ENCODE measurements around the gene FBXL3. TPM values are rescaled to one million over a fixed set of nuclear protein-coding genes. Genes with fewer than 3 reads are reported as not detected.

Gene FBXL3
- polyA plus RNA-seq, 3 donors, result 14.7 to 20.0 (median 19.0) TPM

- Histone ChIP-seq H3K9ac (ENCODE audit: insufficient read depth, low read length, poor library complexity, severe bottlenecking) (no peak overlapping the region), H3K4me3 (replicated peaks in 1 of 3; ENCODE audit: low read depth in 2 of 3, low read length in 3 of 3) (no peak overlapping the region), H2AFZ (ENCODE audit: insufficient read depth, low read depth, low read length, poor library complexity, severe bottlenecking) (peak overlapping the region; percentile 52), H3K79me2 (ENCODE audit: insufficient read depth, low read length) (no peaks in the 10 kb centered on the region), H3K4me1 (ENCODE audit: control insufficient read depth in 1 of 2, insufficient read depth in 2 of 2, low read length in 2 of 2) (no peaks in the 10 kb centered on the region), H3K27ac (ENCODE audit: low read depth in 1 of 2, low read length in 2 of 2) (no peak overlapping the region), H3K36me3 (replicated peaks in 1 of 2; ENCODE audit: control insufficient read depth in 1 of 2, insufficient read depth in 2 of 2, low read length in 2 of 2) (no peaks in the 10 kb centered on the region), H3K4me2 (replicated peaks; ENCODE audit: extremely low read depth, low read length, poor library complexity, severe bottlenecking) (no peak overlapping the region), H3K9me3 (replicated peaks in 1 of 2; ENCODE audit: control insufficient read depth in 1 of 2, insufficient read depth in 1 of 2, low read length in 2 of 2) (no peaks in the 10 kb centered on the region), H4K20me1 (ENCODE audit: insufficient read depth, low read length) (no peaks in the 10 kb centered on the region), H3K27me3 (ENCODE audit: control insufficient read depth in 2 of 2, insufficient read depth in 2 of 2, low read length in 2 of 2) (peaks cover 2 to 4% of the 10 kb centered on the region in 2 donors)
- Mint-ChIP-seq H3K27ac (no peak overlapping the region), H3K4me3 (peak overlapping the region; percentile 4 to 59), H3K36me3 (no peaks in the 10 kb centered on the region), H3K4me1 (peaks cover 12% of the 10 kb centered on the region), H3K9me3 (peaks cover 0 to 4% (median 0%) of the 10 kb centered on the region in 7 donors), H3K27me3 (ENCODE audit: low read depth in 3 of 3) (peaks cover 8 to 19% (median 12%) of the 10 kb centered on the region in 3 donors)
- intact Hi-C loops (cut with micrococcal nuclease), result no loop called here
- DNase-seq, result peak in 1 of 3 donors; percentile 19
- 20% methylated on average over 11 of the region's 19 CpGs for WGBS (ENCODE audit: insufficient coverage)
- no peak for TF ChIP-seq CTCF (IDR thresholded peaks at IDR 0.05)
These were observed 54.8 kb downstream of the FBXL3 start for GRCh38 chr13:76971851-76972829.

GRCh38 chr13:76971215-76971614 is 55.7 kb downstream of the FBXL3 start:
- no peaks in the 10 kb centered on the region for H3K9me3 ChIP-seq (replicated peaks in 1 of 2; ENCODE audit: control insufficient read depth in 1 of 2, insufficient read depth in 1 of 2, low read length in 2 of 2)
- no peaks in the 10 kb centered on the region for H3K36me3 ChIP-seq (replicated peaks in 1 of 2; ENCODE audit: control insufficient read depth in 1 of 2, insufficient read depth in 2 of 2, low read length in 2 of 2)
- no peak overlapping the region for H3K4me3 ChIP-seq (replicated peaks in 1 of 3; ENCODE audit: low read depth in 2 of 3, low read length in 3 of 3)
- no peak overlapping the region for H3K9ac ChIP-seq (ENCODE audit: insufficient read depth, low read length, poor library complexity, severe bottlenecking)
- no peaks in the 10 kb centered on the region for H4K20me1 ChIP-seq (ENCODE audit: insufficient read depth, low read length)
- TF ChIP-seq CTCF (IDR thresholded peaks at IDR 0.05), result no peak
- no peak overlapping the region for H3K27ac Mint-ChIP-seq
- H3K79me2 ChIP-seq (ENCODE audit: insufficient read depth, low read length), result no peaks in the 10 kb centered on the region
- no peaks in the 10 kb centered on the region for H3K4me1 ChIP-seq (ENCODE audit: control insufficient read depth in 1 of 2, insufficient read depth in 2 of 2, low read length in 2 of 2)
- intact Hi-C loops (cut with micrococcal nuclease), result no loop called here
- peaks cover 10% of the 10 kb centered on the region for H3K4me1 Mint-ChIP-seq
- no peak overlapping the region for H3K4me2 ChIP-seq (replicated peaks; ENCODE audit: extremely low read depth, low read length, poor library complexity, severe bottlenecking)
- H3K36me3 Mint-ChIP-seq, result no peaks in the 10 kb centered on the region
- H3K9me3 Mint-ChIP-seq, result peaks cover 0 to 2% (median 0%) of the 10 kb centered on the region in 7 donors
- H3K27me3 ChIP-seq (ENCODE audit: control insufficient read depth in 2 of 2, insufficient read depth in 2 of 2, low read length in 2 of 2), result peaks cover 1 to 4% of the 10 kb centered on the region in 2 donors
- WGBS (ENCODE audit: insufficient coverage), result 100% methylated on average over 1 of the region's 3 CpGs
- no peak overlapping the region for H3K4me3 Mint-ChIP-seq
- peaks cover 5 to 12% (median 7%) of the 10 kb centered on the region in 3 donors for H3K27me3 Mint-ChIP-seq (ENCODE audit: low read depth in 3 of 3)
- no peak overlapping the region for H3K27ac ChIP-seq (ENCODE audit: low read depth in 1 of 2, low read length in 2 of 2)
- DNase-seq, result no peak
- H2AFZ ChIP-seq (ENCODE audit: insufficient read depth, low read depth, low read length, poor library complexity, severe bottlenecking), result no peak overlapping the region
